ENCODE results near the gene INSM2. TPM values are rescaled to one million over a fixed set of nuclear protein-coding genes. Genes with fewer than 3 reads are reported as not detected.

INSM2 gene
- total RNA-seq, 1 experiment from 2014 or later: not detected

- no peaks in the 10 kb centered on the region for H3K4me1 ChIP-seq (ENCODE audit: control insufficient read depth, insufficient read depth, low read length)
- no peaks in the 10 kb centered on the region for H3K9me3 ChIP-seq (ENCODE audit: control insufficient read depth, insufficient read depth, low read depth, low read length)
- no peak overlapping the region for H3K4me3 ChIP-seq (ENCODE audit: low read depth in 2 of 2, low read length in 2 of 2)
- ChIA-PET CTCF (no interaction called here), POLR2A (no interaction called here)
- intact Hi-C loops (cut with micrococcal nuclease; ENCODE audit: unreplicated experiment): no loop called here
- TF ChIP-seq TCF7L2 (IDR thresholded peaks at IDR 0.05; ENCODE audit: low read depth, low read length) (no peak), POLR2AphosphoS5 (IDR thresholded peaks at IDR 0.05; ENCODE audit: low read depth, low read length) (no peak)
- no peak overlapping the region for H3K27ac ChIP-seq (ENCODE audit: low read length)
- no peaks in the 10 kb centered on the region for H3K36me3 ChIP-seq (ENCODE audit: control insufficient read depth, insufficient read depth, low read length)
- DNase-seq (ENCODE audit: low read depth, low spot score) (no peak), ATAC-seq (no peak)
- in situ Hi-C loops (cut with HindIII; ENCODE audit: low pct_unique_long_range_greater_than_20kb, low sequenced_read_pairs): no loop called here
- BruUV-seq (replicated peaks): no TSS peak
- peaks cover 4% of the 10 kb centered on the region; the same call in 1 of the 2 replicates for H3K27me3 ChIP-seq (ENCODE audit: control insufficient read depth, insufficient read depth, low read length)
Observed at GRCh38 chr14:35503646-35504045, 30.3 kb upstream of the INSM2 start.

GRCh38 chr14:35504260-35504659 lies 29.7 kb upstream of the INSM2 start:
- Histone ChIP-seq H3K4me1 (ENCODE audit: control insufficient read depth, insufficient read depth, low read length) (no peaks in the 10 kb centered on the region), H3K4me3 (ENCODE audit: low read depth in 2 of 2, low read length in 2 of 2) (no peak overlapping the region), H3K36me3 (ENCODE audit: control insufficient read depth, insufficient read depth, low read length) (no peaks in the 10 kb centered on the region), H3K27ac (ENCODE audit: low read length) (no peak overlapping the region), H3K27me3 (ENCODE audit: control insufficient read depth, insufficient read depth, low read length) (peaks cover 4% of the 10 kb centered on the region; the same call in 1 of the 2 replicates), H3K9me3 (ENCODE audit: control insufficient read depth, insufficient read depth, low read depth, low read length) (no peaks in the 10 kb centered on the region)
- POLR2A ChIA-PET: no interaction called here
- DNase-seq (ENCODE audit: low read depth, low spot score) (no peak), ATAC-seq (no peak)
- TF ChIP-seq REST (IDR thresholded peaks at IDR 0.05; ENCODE audit: insufficient read depth in 1 of 2, low read depth in 2 of 2, low read length in 1 of 2) (no peak), TCF7L2 (IDR thresholded peaks at IDR 0.05; ENCODE audit: low read depth, low read length) (no peak), POLR2AphosphoS5 (IDR thresholded peaks at IDR 0.05; ENCODE audit: low read depth, low read length) (no peak), SIN3A (IDR thresholded peaks at IDR 0.05; ENCODE audit: borderline replicate concordance, insufficient read depth, low read depth, low read length) (no peak), CTCF (IDR thresholded peaks at IDR 0.05) (no peak)
- CTCF ChIA-PET: no interaction called here
- intact Hi-C loops (cut with micrococcal nuclease; ENCODE audit: unreplicated experiment): no loop called here
- in situ Hi-C loops (cut with HindIII; ENCODE audit: low pct_unique_long_range_greater_than_20kb, low sequenced_read_pairs): no loop called here
- no TSS peak for BruUV-seq (replicated peaks)

- intact Hi-C loops (cut with micrococcal nuclease; ENCODE audit: unreplicated experiment) (no loop called here), in situ Hi-C loops (cut with HindIII; ENCODE audit: low pct_unique_long_range_greater_than_20kb, low sequenced_read_pairs) (no loop called here)
- no peak overlapping the region for H3K27ac ChIP-seq (ENCODE audit: low read length)
- TF ChIP-seq CTCF (IDR thresholded peaks at IDR 0.05): no peak
- TF ChIP-seq POLR2AphosphoS5 (IDR thresholded peaks at IDR 0.05; ENCODE audit: low read depth, low read length): no peak
- TF ChIP-seq REST (IDR thresholded peaks at IDR 0.05; ENCODE audit: insufficient read depth in 1 of 2, low read depth in 2 of 2, low read length in 1 of 2): no peak
- TF ChIP-seq TCF7L2 (IDR thresholded peaks at IDR 0.05; ENCODE audit: low read depth, low read length): no peak
- no peak for TF ChIP-seq SIN3A (IDR thresholded peaks at IDR 0.05; ENCODE audit: borderline replicate concordance, insufficient read depth, low read depth, low read length)
- ChIA-PET POLR2A (no interaction called here), CTCF (no interaction called here)
- H3K9me3 ChIP-seq (ENCODE audit: control insufficient read depth, insufficient read depth, low read depth, low read length): no peaks in the 10 kb centered on the region
- H3K27me3 ChIP-seq (ENCODE audit: control insufficient read depth, insufficient read depth, low read length): peaks cover 4% of the 10 kb centered on the region; the same call in 1 of the 2 replicates
- H3K4me1 ChIP-seq (ENCODE audit: control insufficient read depth, insufficient read depth, low read length): no peaks in the 10 kb centered on the region
- no peaks in the 10 kb centered on the region for H3K36me3 ChIP-seq (ENCODE audit: control insufficient read depth, insufficient read depth, low read length)
- no peak overlapping the region for H3K4me3 ChIP-seq (ENCODE audit: low read depth in 2 of 2, low read length in 2 of 2)
- no TSS peak for BruUV-seq (replicated peaks)
- DNase-seq (ENCODE audit: low read depth, low spot score): no peak
- no peak for ATAC-seq
Observed at GRCh38 chr14:35506461-35506860, 27.5 kb upstream of the INSM2 start.
